ENCODE data around the gene OR51E1. TPM values are rescaled to one million over a fixed set of nuclear protein-coding genes. Genes with fewer than 3 reads are reported as not detected.

The OR51E1 gene
- total and polyA plus RNA-seq, 2 donors (not counting 1 experiment from before 2014, with no cell fraction given): not detected

- Histone ChIP-seq H3K4me1 (ENCODE audit: control insufficient read depth in 2 of 2, insufficient read depth in 2 of 2, low read length in 2 of 2) (no peaks in the 10 kb centered on the region), H3K9me3 (ENCODE audit: control extremely low read depth in 1 of 3, control insufficient read depth in 2 of 3, insufficient read depth in 1 of 3, low read length in 2 of 3) (no peaks in the 10 kb centered on the region), H3K4me3 (ENCODE audit: control extremely low read depth in 1 of 5, extremely low read depth in 1 of 5, insufficient read depth in 1 of 5, low read depth in 2 of 5, low read length in 4 of 5) (no peak overlapping the region), H4K20me1 (ENCODE audit: control insufficient read depth, insufficient read depth, low read length, poor library complexity, severe bottlenecking) (no peaks in the 10 kb centered on the region), H3K27me3 (replicated peaks in 1 of 4; ENCODE audit: control extremely low read depth in 1 of 4, control insufficient read depth in 3 of 4, insufficient read depth in 4 of 4, low read length in 3 of 4) (peaks cover 0 to 2% (median 0%) of the 10 kb centered on the region in 4 experiments), H3K79me2 (ENCODE audit: control insufficient read depth, insufficient read depth, low read length) (no peaks in the 10 kb centered on the region), H3K27ac (ENCODE audit: low read length in 2 of 2) (no peak overlapping the region), H3K4me2 (replicated peaks; ENCODE audit: low read depth, low read length, poor library complexity, severe bottlenecking) (no peak overlapping the region), H3K36me3 (replicated peaks in 1 of 2; ENCODE audit: control extremely low read depth in 1 of 2, control insufficient read depth in 1 of 2, extremely low read depth in 1 of 2, insufficient read depth in 2 of 2, low read length in 1 of 2) (no peaks in the 10 kb centered on the region), H2AFZ (ENCODE audit: insufficient read depth, low read depth, low read length, poor library complexity, severe bottlenecking) (no peak overlapping the region), H3K9ac (ENCODE audit: low read length) (no peak overlapping the region)
- Mint-ChIP-seq H3K27me3 (peaks cover 34% of the 10 kb centered on the region), H3K4me1 (no peaks in the 10 kb centered on the region), H3K27ac (no peak overlapping the region), H3K4me3 (no peak overlapping the region), H3K9me3 (ENCODE audit: insufficient read depth) (no peaks in the 10 kb centered on the region)
- ATAC-seq (ENCODE audit: low read depth) (no peak), DNase-seq (no peak)
- TF ChIP-seq CTCF (IDR thresholded peaks at IDR 0.05): no peak
- no peak for TF ChIP-seq EZH2 (IDR thresholded peaks at IDR 0.05; ENCODE audit: borderline replicate concordance, insufficient read depth, low read depth, low read length, poor library complexity, severe bottlenecking)
- intact Hi-C loops (cut with micrococcal nuclease): no loop called here
- POLR2A ChIA-PET: no interaction called here
- CTCF ChIA-PET: interaction anchor here (2.0 kb wide), 1 partner anchor 9 kb away, joined by 9 read pairs; the partner anchor contains the start of gene OR51D1
- WGBS (ENCODE audit: insufficient coverage): 83% methylated on average over 1 of the region's 2 CpGs
Observed at GRCh38 chr11:4645974-4646373, 2.2 kb downstream of the OR51E1 start.

GRCh38 chr11:4647766-4648165 is 4.0 kb downstream of the OR51E1 start:
- Histone ChIP-seq H3K4me1 (ENCODE audit: control insufficient read depth in 2 of 2, insufficient read depth in 2 of 2, low read length in 2 of 2) (no peaks in the 10 kb centered on the region), H3K4me2 (replicated peaks; ENCODE audit: low read depth, low read length, poor library complexity, severe bottlenecking) (no peak overlapping the region), H3K36me3 (replicated peaks in 1 of 2; ENCODE audit: control extremely low read depth in 1 of 2, control insufficient read depth in 1 of 2, extremely low read depth in 1 of 2, insufficient read depth in 2 of 2, low read length in 1 of 2) (no peaks in the 10 kb centered on the region), H2AFZ (ENCODE audit: insufficient read depth, low read depth, low read length, poor library complexity, severe bottlenecking) (no peak overlapping the region), H3K9ac (ENCODE audit: low read length) (no peak overlapping the region), H4K20me1 (ENCODE audit: control insufficient read depth, insufficient read depth, low read length, poor library complexity, severe bottlenecking) (no peaks in the 10 kb centered on the region), H3K27me3 (replicated peaks in 1 of 4; ENCODE audit: control extremely low read depth in 1 of 4, control insufficient read depth in 3 of 4, insufficient read depth in 4 of 4, low read length in 3 of 4) (peaks cover 0 to 2% (median 0%) of the 10 kb centered on the region in 4 experiments), H3K79me2 (ENCODE audit: control insufficient read depth, insufficient read depth, low read length) (no peaks in the 10 kb centered on the region), H3K4me3 (ENCODE audit: control extremely low read depth in 1 of 5, extremely low read depth in 1 of 5, insufficient read depth in 1 of 5, low read depth in 2 of 5, low read length in 4 of 5) (no peak overlapping the region), H3K9me3 (ENCODE audit: control extremely low read depth in 1 of 3, control insufficient read depth in 2 of 3, insufficient read depth in 1 of 3, low read length in 2 of 3) (no peaks in the 10 kb centered on the region), H3K27ac (ENCODE audit: low read length in 2 of 2) (no peak overlapping the region)
- H3K9me3 Mint-ChIP-seq (ENCODE audit: insufficient read depth): no peaks in the 10 kb centered on the region
- ATAC-seq (ENCODE audit: low read depth): no peak
- ChIA-PET CTCF (interaction anchor here (1.7 kb wide), 1 partner anchor 11 kb away, joined by 8 read pairs; the partner anchor contains the start of gene OR51D1), POLR2A (no interaction called here)
- H3K4me1 Mint-ChIP-seq: no peaks in the 10 kb centered on the region
- TF ChIP-seq CTCF (IDR thresholded peaks at IDR 0.05) (no peak), EZH2 (IDR thresholded peaks at IDR 0.05; ENCODE audit: borderline replicate concordance, insufficient read depth, low read depth, low read length, poor library complexity, severe bottlenecking) (no peak)
- no peak for DNase-seq
- 85% methylated on average over 4 of the region's 4 CpGs for WGBS (ENCODE audit: insufficient coverage)
- peaks cover 20% of the 10 kb centered on the region for H3K27me3 Mint-ChIP-seq
- no peak overlapping the region for H3K4me3 Mint-ChIP-seq
- intact Hi-C loops (cut with micrococcal nuclease): no loop called here
- no peak overlapping the region for H3K27ac Mint-ChIP-seq

Measured in B cell (primary cell).